22Rv1 (cell line): ENCODE measurements around the gene TOLLIP.

ENCODE experiments used
- CTCF ChIP-seq: fragments of 450-650 bp; IDR thresholded peaks from 2 replicates; pipeline ENCODE4 v1.5.1; 2017; ENCODE audit warnings: mild to moderate bottlenecking
- ZFX ChIP-seq: fragments of 450-650 bp; IDR thresholded peaks from 2 replicates; pipeline ENCODE4 v1.6.1; 2017; ENCODE audit warnings: antibody characterized with exemption, borderline replicate concordance

GRCh38 chr11:1310772-1311468 lies 1.5 kb upstream of the TOLLIP start:
- TF ChIP-seq CTCF, result no peak
- no peak for TF ChIP-seq ZFX
